ENCODE measurements around the gene NEDD9.

- TF ChIP-seq EGR1 (IDR thresholded peaks at IDR 0.05; ENCODE audit: low read depth in 2 of 2) (no peak), CTCF (IDR thresholded peaks at IDR 0.05; ENCODE audit: low read depth, low read length, missing input control) (no peak), REST (IDR thresholded peaks at IDR 0.05) (no peak), TAF1 (conservative IDR thresholded peaks at IDR 0.05) (no peak), RAD21 (IDR thresholded peaks at IDR 0.05) (no peak), MAX (IDR thresholded peaks at IDR 0.05) (no peak), ATF3 (IDR thresholded peaks at IDR 0.05) (no peak), HNF4G (IDR thresholded peaks at IDR 0.05) (no peak), RXRA (IDR thresholded peaks at IDR 0.05) (no peak), FOXA1 (IDR thresholded peaks at IDR 0.05) (no peak), YY1 (IDR thresholded peaks at IDR 0.05) (no peak), GABPA (IDR thresholded peaks at IDR 0.05 in 1 of 2, conservative IDR thresholded peaks at IDR 0.05 in 1 of 2) (no peak), ZBTB33 (IDR thresholded peaks at IDR 0.05) (no peak), SP1 (IDR thresholded peaks at IDR 0.05) (no peak)
Observed at GRCh38 chr6:11209369-11209768, 23.1 kb downstream of the NEDD9 start.

Measured in liver (tissue), 3 donors.